MCF 10A (cell line): Measurements from ENCODE around the gene CHST11. TPM values are rescaled to one million over a fixed set of nuclear protein-coding genes. Genes with fewer than 3 reads are reported as not detected.

Experiments used
- BruUV-seq: library from RNA; stranded (reverse); fragments of 400-500 nt; replicated peaks from 2 replicates; lab custom pipeline; 2021; lab: Mats Ljungman, UMichigan
- CTCF ChIA-PET: fragments of 300-600 bp; sonication (Branson Sonifier 250); formaldehyde crosslinking; extraction: SDS; loops from one replicate; lab custom pipeline; 2021; ENCODE audit warnings: antibody characterized with exemption, inconsistent platforms; lab: Yijun Ruan, JAX
- POLR2A ChIA-PET: fragments of 300-600, 350-650 bp; sonication (Branson Sonifier 250); formaldehyde crosslinking; extraction: SDS; loops from one replicate; lab custom pipeline; 2020; ENCODE audit warnings: antibody characterized with exemption, inconsistent platforms; lab: Yijun Ruan, JAX
- DNase-seq: peaks from one replicate; pipeline ENCODE4 v3.0.0-alpha.2; 2018; ENCODE audit not compliant: unreplicated experiment
- H3K27ac Mint-ChIP-seq: one replicate; pipeline ENCODE4 v1.8.0; 2022; ENCODE audit warnings: mild to moderate bottlenecking, low read depth, mixed read lengths; ENCODE audit not compliant: unreplicated experiment
- H3K27me3 Mint-ChIP-seq: one replicate; pipeline ENCODE4 v1.8.0; 2022; ENCODE audit warnings: mixed read lengths; ENCODE audit not compliant: insufficient read depth, unreplicated experiment
- H3K36me3 Mint-ChIP-seq: one replicate; pipeline ENCODE4 v1.8.0; 2022; ENCODE audit warnings: mild to moderate bottlenecking, moderate library complexity, mixed read lengths; ENCODE audit not compliant: insufficient read depth, unreplicated experiment
- H3K4me1 Mint-ChIP-seq: one replicate; pipeline ENCODE4 v1.8.0; 2022; ENCODE audit warnings: mixed read lengths; ENCODE audit not compliant: insufficient read depth, unreplicated experiment
- H3K4me3 Mint-ChIP-seq: one replicate; pipeline ENCODE4 v1.8.0; 2022; ENCODE audit warnings: mild to moderate bottlenecking, moderate library complexity, mixed read lengths; ENCODE audit not compliant: unreplicated experiment
- H3K9me3 Mint-ChIP-seq: one replicate; pipeline ENCODE4 v1.8.0; 2022; ENCODE audit warnings: mixed read lengths; ENCODE audit not compliant: unreplicated experiment
- intact Hi-C: fragments of 100-400 bp; cut with micrococcal nuclease; formaldehyde crosslinking; loops from 2 replicates; pipeline ENCODE4 v1.14.1; 2022
- total RNA-seq: library from RNA; stranded (reverse); gene quantifications from 2 replicates; pipeline ENCODE4 v1.2.3, GENCODE V29; 2022
- TF ChIP-seq, protein P1 (sequence below): fragments of 200-600 bp; IDR thresholded peaks from one replicate; pipeline ENCODE4 v1.8.0; 2022; ENCODE audit warnings: antibody characterized with exemption, mild to moderate bottlenecking; ENCODE audit not compliant: unreplicated experiment

The CHST11 gene
- total RNA-seq, 1 experiment from 2014 or later = 5.3 TPM

DNA sequence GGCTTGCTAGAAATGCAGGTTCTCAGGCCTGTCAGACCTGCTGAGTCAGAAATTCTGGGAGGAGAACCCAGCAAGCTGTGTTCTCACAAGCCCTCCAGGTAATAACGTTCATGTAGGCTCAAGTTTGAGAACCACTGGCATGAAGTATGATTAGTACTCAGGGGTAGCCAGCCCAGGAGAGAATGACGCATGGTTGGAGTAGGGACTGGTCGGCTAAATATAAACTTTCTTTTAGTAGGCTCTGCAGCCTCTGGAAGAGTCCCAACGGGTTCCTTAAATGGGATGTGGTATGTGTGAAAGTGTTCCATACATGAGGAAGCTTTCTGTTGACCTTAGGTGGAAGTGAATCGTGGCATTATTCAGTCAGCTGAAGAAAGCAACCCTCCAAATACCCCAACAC is 292.0 kb downstream of the CHST11 start:
- ChIA-PET POLR2A (no interaction called here), CTCF (no interaction called here)
- H3K36me3 Mint-ChIP-seq = no peaks in the 10 kb centered on the region

DNA sequence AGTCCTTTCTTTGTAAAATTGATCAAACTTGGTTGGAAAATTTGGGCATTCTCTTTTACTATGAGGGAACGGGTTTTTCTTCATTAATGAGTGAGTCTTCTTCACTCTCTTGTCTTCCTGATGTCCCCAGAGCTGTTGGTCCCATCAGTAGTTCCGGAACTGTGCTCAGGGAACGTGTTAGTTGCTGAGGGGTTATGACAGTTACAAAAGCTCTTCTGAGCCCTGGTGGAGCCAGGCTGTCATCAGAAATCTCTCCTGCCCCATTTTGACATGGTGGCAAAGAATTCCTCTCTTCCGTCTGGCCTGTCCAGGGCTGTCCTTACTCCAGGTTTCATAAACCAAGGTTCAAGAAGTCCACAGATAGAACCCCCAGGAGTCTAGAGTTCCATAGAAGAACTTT is 292.8 kb downstream of the CHST11 start:
- ChIA-PET CTCF (no interaction called here), POLR2A (no interaction called here)
- H3K27ac Mint-ChIP-seq = no peak overlapping the region
- TF ChIP-seq, protein P1, sequence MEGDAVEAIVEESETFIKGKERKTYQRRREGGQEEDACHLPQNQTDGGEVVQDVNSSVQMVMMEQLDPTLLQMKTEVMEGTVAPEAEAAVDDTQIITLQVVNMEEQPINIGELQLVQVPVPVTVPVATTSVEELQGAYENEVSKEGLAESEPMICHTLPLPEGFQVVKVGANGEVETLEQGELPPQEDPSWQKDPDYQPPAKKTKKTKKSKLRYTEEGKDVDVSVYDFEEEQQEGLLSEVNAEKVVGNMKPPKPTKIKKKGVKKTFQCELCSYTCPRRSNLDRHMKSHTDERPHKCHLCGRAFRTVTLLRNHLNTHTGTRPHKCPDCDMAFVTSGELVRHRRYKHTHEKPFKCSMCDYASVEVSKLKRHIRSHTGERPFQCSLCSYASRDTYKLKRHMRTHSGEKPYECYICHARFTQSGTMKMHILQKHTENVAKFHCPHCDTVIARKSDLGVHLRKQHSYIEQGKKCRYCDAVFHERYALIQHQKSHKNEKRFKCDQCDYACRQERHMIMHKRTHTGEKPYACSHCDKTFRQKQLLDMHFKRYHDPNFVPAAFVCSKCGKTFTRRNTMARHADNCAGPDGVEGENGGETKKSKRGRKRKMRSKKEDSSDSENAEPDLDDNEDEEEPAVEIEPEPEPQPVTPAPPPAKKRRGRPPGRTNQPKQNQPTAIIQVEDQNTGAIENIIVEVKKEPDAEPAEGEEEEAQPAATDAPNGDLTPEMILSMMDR = no peak
- no TSS peak for BruUV-seq
- no peaks in the 10 kb centered on the region for H3K36me3 Mint-ChIP-seq
- no peak for DNase-seq
- no peaks in the 10 kb centered on the region for H3K4me1 Mint-ChIP-seq
- intact Hi-C loops = no loop called here
- H3K4me3 Mint-ChIP-seq = no peak overlapping the region
- no peaks in the 10 kb centered on the region for H3K27me3 Mint-ChIP-seq
- H3K9me3 Mint-ChIP-seq = no peaks in the 10 kb centered on the region

More for the DNA sequence above, 292.0 kb downstream of the CHST11 start:
- Mint-ChIP-seq H3K4me3 (no peak overlapping the region), H3K27ac (no peak overlapping the region), H3K9me3 (no peaks in the 10 kb centered on the region), H3K4me1 (no peaks in the 10 kb centered on the region), H3K27me3 (no peaks in the 10 kb centered on the region)
- intact Hi-C loops = no loop called here
- no peak for DNase-seq
- TF ChIP-seq, protein P1 = no peak
- BruUV-seq = no TSS peak

DNA sequence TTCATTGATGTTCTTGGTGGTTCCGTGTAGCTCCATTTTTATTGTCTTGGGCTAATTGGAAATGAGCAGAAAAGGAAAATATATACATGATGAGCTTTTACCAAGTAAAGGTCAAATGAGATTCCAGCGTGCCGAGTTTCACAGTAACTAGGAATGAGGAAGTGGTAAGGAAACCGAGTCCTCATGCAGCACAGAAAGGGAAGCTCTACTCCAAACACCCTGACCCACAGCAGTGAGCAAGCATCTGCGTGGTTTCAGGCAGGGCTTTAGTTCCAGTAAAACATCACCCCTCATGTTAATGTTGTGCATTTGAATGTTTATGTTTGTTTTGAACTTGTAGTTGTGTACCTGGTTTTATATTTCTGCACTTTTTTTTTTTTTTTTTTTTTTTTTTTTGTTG is 293.3 kb downstream of the CHST11 start:
- no peaks in the 10 kb centered on the region for H3K9me3 Mint-ChIP-seq
- intact Hi-C loops = no loop called here
- BruUV-seq = no TSS peak
- no peak overlapping the region for H3K27ac Mint-ChIP-seq
- DNase-seq = no peak
- TF ChIP-seq, protein P1 = no peak
- no peaks in the 10 kb centered on the region for H3K27me3 Mint-ChIP-seq
- no peaks in the 10 kb centered on the region for H3K4me1 Mint-ChIP-seq
- ChIA-PET POLR2A (no interaction called here), CTCF (no interaction called here)
- H3K4me3 Mint-ChIP-seq = no peak overlapping the region
- H3K36me3 Mint-ChIP-seq = no peaks in the 10 kb centered on the region

DNA sequence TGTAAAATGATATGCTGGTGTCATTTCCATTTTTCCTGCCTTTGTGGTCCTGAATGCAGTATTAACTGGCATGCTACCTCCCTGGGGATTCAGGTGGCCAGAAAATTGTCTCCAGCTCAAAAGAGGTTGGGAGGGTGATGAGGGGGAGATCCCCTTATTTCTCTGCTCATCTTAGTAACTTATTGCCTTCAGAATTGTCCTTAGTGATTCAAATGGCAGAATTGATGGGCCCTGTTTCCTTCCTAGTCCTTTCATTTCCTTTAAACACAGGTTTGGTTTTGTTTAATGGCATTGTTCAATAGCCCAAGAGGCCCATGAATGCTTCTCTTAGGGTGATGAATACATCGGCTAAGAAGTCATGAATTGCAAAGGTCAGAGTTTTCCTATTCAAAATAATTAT is 294.4 kb downstream of the CHST11 start:
- TF ChIP-seq, protein P1 = no peak
- Mint-ChIP-seq H3K27me3 (no peaks in the 10 kb centered on the region), H3K4me1 (no peaks in the 10 kb centered on the region), H3K36me3 (no peaks in the 10 kb centered on the region), H3K27ac (no peak overlapping the region), H3K4me3 (no peak overlapping the region), H3K9me3 (no peaks in the 10 kb centered on the region)
- CTCF ChIA-PET = no interaction called here
- POLR2A ChIA-PET = interaction anchor here (0.7 kb wide), 1 partner anchor 13 kb away, joined by 3 read pairs; no protein-coding TSS in a partner anchor
- intact Hi-C loops = no loop called here
- no peak for DNase-seq
- no TSS peak for BruUV-seq
